Activated CD4-positive, alpha-beta T cell treated with anti-CD3 and anti-CD28 coated beads, Interleukin-2, Interleukin-6, amounts not matched to agents 100 ng/mL and 50 ng/mL, durations not matched to agents 16 hours and 8 hours (primary cell): ENCODE data around the gene ERCC3.
A peak's percentile ranks its signal among the peaks of the same experiment; 100 is the strongest.
"Not testable (repeated sequence)": the region's sequence is repeated elsewhere in the genome, so short reads cannot be mapped to it uniquely, and the experiment has no call there.

ENCODE experiments used
- DNase-seq: peaks from one replicate; pipeline ENCODE4 v3.0.0-alpha.2; 2020

The ERCC3 gene

DNA sequence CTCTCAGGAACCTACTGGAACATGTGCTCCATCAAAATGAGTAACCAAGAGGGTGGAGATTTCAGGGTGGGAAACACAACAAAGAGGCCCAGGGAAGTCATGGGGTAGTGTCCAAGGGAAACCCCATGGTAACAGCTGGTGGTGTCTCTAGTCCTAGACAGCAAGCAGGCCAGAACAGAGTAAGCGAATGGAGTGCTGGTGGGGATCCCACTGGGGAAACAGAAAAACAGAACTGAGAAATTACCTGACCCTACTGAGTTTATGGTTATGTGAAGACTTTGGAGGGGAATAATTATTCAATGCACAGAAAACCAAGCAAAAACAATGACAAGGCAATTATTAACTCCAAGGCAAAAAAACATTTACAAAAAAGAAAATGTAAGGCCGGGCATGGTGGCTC lies 16.9 kb downstream of the ERCC3 start:
- DNase-seq, result no peak

DNA sequence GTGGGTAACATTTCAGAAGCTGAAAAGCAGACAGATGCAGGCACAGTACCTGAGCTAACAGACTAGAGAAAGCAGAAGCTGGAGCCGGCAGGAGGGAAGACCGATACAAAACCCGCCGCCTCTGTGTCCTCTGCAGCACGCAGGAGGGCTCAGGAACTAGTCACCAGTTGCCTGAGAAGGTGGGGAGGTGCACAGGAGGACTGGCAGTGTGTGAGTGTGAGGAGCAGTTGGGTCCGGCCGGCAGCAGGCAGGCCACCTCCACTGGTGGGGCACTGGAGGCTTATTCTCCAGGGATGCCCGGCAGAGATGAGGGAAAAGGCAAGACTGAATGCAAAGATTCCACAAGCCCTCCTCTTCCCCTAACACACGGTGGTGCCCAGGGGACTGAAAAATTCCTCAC lies 18.2 kb downstream of the ERCC3 start:
- no peak for DNase-seq

DNA sequence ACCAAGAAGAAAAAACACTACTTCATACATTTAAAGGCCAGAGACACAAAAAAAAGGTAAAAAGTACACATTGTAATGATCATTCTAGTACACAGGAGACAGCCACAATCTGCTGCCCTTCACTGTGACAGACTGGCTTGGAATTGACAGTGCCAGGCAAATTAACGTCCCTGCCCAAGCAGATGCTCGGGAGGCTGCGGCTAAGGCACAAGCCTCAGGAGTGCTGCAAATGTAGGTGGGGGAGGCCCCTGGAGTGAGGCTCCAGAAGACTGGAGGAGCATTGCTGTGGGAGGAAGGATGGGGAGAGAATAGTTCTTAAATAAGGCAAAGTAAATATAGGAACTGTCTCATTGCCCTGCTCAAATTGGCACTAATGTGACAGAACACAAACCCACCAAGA lies 18.6 kb downstream of the ERCC3 start:
- no peak for DNase-seq

DNA sequence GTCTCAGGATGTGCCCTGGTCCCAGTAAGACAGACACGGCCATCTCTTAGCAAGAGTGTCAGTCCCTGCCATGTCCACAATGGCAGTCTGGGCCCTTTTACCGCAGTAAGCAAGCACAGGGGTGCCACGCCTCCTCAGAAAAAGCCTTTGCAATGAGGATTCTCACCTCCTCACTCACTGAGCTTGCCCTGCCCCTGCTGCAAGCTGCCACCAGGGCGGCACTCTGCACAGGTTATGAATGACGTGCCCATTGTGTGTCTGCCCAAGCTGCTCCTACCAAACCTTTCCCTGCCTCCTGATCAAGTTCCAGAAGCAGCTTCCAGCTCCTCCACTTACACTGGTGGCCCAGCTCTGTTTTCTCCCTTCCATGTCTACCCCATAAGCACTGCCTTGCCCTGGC lies 23.3 kb downstream of the ERCC3 start:
- peak; percentile 8 for DNase-seq

DNA sequence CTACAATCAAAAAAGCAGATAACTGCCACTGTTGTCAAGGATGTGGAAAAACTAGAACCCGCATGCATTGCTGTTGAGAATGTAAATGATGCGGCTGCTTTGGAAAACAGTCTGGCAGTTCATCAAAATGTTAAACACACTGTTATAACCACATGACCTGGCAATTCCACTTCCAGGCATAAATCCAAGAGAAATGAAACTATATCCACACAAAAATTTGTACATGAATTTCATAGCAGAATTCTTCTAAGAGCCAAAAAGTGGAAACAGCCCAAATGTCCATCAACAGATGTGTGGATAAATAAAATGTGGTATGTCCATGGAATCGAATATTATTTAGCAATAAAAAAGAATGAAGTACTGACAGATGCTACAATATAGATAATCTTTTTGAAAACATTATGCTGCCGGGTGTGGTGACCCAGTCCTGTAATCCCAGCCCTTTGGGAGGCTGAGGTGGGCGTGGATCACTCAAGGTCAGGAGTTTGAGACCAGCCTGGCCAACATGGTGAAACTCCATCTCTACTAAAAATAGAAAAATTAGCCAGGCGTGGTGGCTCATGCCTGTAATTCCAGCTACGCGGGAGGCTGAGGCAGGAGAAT lies 32.0 kb downstream of the ERCC3 start:
- no peak for DNase-seq

DNA sequence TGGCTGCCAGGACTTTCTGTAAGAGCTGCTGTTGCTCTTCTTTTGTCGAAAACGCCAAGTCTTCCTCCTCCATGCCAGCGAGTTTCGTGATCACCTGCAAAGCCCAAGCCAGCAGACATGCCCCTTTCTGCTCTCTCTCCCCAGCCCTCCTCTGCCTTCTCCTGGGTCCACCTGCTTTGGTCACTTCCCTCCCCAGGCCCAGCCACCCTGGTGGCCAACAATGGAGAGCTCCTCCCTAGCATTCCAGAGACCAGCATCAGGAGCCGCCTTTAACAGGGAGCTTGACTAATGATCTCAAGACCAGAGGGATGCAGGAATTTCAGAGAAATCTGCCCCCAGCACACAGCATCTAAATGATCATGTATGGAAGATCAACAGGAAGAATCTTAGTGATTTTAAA lies 34.6 kb downstream of the ERCC3 start:
- DNase-seq, result no peak

DNA sequence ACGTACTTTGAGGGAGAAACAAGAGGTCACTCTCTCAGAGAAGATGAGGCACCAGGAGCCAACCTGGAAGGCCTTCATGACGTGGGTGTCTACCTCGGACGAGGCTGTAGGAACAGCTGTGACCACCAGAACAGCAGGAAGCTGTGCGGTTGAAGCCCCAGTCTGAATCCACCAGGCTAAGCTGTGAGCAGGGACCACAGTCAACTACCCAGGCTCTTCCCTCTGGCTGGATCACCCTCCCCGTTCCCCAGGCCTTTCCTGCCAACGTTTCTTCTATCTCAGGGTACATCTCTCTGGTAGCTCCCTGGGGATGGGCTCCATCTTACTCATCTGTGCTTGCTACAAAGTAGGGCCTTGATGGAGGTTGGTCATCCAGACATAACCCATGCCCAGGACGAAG lies 37.1 kb downstream of the ERCC3 start:
- DNase-seq, result no peak

DNA sequence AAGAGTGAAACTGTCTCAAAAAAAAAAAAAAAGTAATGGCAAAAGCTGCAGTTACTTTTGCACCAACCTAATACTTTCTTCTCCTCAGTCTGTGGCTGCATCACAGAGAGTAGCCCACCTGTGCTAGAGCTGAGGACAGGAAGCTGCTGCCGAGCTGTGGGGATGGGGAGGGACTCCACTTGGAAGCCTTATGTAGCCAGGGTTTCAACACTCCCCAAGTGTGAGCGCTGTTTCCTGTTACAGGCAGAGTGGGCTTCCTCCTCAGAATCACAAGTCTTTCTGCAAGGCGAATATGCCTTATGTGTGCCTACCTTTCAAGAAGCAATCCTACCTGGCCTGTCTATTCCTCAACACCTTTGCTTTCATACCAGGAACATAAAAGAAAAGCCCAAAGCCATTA lies 37.6 kb downstream of the ERCC3 start:
- DNase-seq, result no peak

DNA sequence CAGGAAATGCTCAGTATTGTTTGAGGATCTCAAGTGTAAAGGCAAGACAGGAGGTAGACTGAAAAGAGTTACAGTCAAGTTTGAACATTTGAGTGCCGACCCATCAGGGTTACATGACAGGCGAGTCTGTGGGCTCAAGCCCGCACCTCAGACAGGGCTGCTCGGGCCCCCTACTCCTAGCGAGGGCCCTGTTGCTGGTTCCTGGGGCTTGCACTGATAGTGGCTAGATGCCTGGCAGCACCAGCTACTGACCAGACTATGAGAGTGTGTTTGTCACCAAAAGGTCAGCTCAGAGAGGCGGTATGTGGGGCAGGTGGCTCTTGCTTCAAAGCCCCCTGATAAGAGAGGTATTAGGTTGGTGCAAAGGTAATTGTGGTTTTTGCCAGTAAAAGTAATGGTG lies 38.2 kb downstream of the ERCC3 start:
- no peak for DNase-seq

DNA sequence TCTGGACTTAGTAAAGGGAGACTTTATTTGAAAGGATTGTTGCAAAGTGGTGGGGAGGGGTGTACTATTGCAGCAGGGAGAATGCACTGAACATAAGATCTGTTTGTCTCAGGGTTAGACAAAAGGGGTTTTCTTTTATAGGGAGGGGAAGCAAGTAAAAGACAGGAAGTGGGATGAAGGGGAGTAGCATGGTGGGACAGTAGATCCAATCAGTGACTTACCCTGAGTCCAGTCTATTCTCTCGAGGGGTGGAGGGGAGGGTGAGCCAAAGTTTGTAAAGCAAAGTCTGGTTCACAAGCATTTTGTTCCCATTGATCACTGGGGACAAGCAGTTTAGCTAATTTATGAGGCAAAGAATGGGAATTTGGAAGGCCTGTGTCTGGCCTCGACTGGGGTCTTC lies 38.8 kb downstream of the ERCC3 start:
- no peak for DNase-seq

DNA sequence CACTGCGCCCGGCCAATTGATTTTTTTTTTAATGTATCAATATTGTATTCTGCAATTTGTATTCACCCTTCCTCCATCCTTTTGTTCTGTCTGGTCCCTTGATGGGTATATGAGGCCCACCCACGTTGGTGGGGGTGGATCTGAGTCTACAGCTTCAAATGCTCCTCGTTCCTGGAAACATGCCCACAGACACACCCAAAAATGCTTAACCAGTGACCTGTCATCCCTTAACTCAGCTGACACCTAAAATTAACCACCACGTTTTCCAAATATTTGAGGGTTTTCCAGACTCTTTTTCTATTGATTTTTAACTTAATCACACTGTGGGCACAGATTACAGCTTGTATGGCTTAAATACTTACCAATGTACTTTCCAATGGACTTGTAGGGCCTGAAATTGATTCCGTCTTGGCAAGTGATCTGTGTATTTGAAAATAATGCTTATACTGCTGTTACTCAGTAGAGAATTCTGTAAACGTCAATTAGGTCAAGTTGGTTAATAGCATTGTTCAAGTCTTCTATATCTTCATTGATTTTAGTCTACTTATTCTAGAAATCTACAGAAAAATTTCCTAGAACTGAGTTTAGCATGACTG lies 39.5 kb downstream of the ERCC3 start:
- no peak for DNase-seq

DNA sequence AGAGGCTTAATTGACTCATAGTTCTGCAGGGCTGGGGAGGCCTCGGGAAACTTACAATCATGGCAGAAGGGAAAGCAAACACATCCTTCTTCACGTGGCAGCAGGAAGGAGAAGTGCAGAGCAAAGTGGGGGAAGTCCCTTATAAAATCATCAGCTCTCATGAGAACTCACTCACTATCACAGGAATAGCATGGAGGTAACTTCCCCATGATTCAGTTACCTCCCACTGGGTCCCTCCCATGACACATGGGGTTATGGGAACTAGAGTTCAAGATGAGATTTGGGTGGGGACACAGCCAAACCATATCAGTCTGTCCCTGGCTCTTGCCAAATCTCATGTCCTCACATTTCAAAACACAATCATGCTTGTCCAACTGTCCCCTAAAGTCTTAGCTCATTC lies 52.8 kb downstream of the ERCC3 start:
- not testable (repeated sequence) for DNase-seq

DNA sequence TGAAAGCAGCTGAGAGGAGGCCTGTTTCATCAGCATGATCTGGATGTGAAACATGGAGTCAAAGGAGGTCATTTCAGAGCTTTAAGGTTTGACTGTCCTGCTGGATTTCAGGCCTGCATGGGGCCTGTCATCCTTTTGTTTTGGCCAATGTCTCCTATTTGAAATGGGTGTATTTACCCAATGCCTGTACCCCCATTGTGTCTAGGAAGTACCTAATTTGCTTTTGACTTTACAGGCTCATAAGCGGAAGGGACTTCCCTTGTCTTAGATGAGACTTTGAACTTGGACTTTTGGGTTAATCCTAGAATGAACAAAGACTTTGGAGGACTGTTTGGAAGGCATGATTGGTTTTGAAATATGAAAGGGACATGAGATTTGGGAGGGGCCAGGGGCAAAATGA lies 54.5 kb downstream of the ERCC3 start:
- DNase-seq, result no peak

DNA sequence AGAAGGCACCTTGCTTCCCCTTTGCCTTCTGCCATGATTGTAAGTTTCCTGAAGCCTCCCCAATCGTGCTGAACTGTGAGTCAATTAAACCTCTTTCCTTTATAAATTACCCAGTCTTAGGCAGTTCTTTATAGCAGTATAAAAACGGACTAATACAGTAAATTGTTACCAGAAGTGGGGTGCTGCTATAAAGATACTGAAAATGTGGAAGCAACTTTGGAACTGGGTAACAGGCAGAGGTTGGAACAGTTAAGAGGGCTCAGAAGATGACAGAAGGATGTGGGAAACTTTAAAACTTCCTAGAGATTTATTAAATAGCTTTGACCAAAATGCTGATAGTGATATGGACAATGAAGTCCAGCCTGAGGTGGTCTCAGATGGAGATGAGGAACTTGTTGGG lies 56.2 kb downstream of the ERCC3 start:
- DNase-seq, result not testable (repeated sequence)

DNA sequence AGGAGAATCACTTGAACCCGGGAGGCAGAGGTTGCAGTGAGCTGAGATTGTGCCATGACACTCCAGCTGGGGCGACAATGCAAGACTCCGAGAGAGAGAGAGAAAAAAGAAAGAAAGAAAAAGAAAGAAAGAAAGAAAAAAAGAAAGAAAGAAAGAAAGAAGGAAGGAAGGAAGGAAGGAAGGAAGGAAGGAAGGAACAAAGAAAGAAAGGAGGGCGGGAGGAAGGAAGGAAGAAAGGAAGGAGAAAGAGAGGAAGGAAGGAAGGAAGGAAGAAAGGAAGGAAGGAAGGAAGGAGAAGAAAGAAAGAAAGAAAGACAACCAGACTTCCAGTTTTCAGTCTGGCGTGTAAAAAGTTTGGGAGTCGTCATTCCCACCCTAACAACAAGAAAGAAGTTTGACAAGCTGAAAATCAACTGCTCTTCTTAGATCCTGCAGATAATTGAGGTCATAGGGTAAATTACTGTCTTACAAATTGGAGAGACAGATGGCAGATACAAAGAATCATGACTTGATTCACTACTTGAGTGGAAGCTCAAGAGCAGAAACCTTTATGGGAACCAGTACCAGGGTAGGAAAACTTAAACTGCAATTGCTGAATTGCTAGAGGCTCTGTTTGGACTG lies 58.8 kb downstream of the ERCC3 start:
- DNase-seq, result no peak

DNA sequence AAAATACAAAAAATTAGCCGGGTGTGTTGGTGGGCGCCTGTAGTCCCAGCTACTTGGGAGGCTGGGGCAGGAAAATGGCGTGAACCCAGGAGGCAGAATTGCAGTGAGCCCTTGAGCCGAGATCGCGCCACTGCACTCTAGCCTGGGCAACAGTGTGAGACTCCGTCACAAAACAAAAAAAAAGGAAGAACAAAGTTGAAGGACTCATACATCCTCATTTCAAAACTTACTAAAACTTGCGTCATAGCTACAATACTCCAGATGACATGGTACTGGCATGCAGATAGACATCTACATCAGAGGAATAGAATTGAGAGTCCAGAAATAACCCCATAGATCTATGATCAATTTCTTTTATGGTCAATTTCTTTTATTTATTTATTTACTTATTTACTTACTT lies 60.2 kb downstream of the ERCC3 start:
- no peak for DNase-seq

DNA sequence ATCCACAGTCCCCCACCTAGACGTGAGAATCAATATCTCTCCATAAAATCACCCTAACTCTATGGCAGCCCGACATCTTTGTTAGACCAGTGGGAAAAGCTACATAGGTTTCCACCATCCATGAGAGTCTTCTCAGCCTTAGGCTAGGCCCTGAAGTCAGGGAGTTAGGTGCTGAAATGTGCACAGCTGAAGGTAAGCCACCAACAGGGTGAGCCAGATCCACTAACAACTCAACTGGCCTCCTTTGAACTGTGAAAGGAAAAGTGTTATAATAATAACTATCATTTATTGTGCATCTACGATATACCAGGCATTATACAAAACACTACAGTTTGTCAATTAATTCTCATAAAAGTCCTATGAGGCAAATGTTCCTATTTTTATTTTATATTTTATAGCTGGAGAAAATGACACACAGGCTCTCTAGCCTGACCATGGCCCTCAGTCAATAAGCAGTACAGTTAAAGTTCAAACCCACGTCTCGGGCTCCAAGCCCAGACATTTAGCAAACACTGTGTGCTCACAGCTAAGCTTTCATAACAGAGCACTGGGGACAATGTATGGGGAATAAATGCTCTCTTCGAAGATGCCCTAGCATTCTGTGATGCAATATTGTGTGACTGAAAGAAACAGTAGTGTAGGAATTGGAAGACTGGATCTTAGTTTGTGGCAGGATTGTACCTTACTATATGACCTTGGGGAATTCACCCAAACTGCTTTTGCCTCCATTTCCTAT lies 62.6 kb downstream of the ERCC3 start:
- no peak for DNase-seq

DNA sequence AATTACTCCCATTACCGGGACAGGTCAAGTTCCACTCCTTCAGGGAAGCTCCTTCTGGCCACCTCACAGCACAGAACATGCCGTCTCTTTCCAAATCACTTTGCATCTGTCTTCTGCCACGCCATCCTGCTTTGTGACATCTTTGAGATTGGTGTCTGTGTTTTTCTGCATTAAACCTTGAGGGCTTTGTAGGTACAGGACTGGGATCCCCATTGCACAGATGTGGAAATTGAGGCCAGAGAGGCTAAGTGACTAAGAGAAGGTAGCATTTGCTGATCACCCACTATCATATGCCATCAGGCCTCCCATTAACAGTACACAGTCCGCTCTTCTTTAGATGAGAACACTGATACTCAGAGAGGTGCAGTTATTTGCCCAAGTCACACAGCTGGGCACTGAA lies 64.4 kb downstream of the ERCC3 start:
- no peak for DNase-seq

DNA sequence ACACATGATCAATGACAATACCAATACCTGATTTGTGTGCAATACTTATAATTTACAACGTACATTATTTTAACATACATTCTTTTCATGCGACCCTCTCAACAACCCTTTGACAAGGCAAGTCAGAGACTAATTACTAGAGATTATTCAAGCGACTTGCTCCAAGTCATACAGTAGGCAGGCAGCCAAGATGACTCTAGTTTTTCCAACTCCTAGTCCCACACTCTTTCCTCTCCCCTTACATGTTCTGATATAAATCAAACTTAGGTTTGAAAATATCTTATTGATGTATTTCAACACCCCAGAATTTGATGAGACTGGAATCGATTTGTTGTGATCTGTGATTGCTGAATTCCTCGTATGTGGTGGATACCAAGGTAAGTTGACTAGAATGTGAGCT lies 65.8 kb downstream of the ERCC3 start:
- DNase-seq, result no peak

DNA sequence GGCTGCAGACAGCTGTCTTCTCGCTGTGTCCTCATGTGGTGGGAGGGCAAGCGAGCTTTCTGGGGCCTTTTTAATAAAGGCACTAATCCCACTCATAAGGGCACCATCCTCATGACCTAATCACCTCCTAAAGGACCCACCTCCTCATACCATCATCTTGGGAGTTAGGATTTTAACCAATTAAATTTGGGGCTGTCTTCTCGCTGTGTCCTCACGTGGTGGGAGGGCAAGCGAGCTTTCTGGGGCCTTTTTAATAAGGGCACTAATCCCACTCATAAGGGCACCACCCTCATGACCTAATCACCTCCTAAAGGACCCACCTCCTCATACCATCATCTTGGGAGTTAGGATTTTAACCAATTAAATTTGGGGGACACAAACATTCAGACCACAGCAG lies 66.7 kb downstream of the ERCC3 start:
- DNase-seq, result not testable (repeated sequence)

DNA sequence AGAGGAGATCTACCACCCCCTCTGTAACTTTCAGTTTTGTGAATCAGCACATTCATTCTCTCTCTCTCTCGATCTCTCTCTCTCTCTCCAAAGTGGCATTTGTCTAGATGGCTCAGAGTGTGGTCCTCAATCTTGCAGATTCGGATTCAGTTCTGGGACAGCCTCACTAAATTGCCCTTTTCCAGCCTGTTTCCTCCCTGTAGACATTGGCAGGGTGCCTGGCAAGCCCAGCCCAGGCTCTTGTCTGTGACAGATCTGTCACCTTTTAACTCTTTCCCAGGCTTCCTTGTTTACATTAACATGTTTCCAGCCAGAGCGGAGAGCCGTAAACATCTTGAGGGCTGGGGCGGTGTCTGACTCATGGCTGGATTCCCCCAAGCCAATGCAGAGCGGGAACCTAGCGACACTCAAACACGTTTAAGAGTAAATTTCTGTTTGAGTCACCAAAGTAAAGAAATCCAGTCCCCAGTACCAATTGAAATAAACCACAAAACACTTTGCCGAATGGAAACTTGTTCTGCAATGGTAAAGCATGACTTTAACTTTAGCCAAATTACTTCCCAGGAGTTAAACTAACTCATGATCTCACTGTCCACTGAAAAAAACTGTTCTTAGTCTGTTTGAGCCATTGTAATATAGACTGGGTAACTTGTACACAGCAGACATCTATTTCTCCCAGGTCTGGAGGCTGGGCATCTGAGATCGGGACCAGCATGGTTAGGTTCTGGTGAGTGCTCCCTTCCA lies 67.3 kb downstream of the ERCC3 start:
- peak; percentile 84 for DNase-seq

DNA sequence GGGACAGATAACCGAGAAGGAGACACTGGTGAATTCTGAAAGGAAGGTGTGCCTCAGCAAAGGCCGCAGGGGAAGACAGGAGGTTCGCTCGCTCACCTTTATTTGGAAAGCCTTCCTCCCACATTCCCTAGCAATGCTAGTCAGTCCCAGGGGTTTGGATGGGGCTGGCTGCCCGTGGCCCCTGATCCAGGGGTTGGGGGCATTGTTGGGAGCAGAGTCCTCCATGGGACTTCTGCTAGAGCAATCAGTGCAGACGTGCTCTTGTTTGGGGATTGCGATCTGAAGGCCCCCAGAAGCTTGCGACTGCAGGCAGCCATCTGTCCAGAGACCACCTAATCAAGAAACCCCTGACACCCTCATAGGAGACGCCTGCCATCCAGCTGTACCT lies 67.8 kb downstream of the ERCC3 start:
- no peak for DNase-seq

DNA sequence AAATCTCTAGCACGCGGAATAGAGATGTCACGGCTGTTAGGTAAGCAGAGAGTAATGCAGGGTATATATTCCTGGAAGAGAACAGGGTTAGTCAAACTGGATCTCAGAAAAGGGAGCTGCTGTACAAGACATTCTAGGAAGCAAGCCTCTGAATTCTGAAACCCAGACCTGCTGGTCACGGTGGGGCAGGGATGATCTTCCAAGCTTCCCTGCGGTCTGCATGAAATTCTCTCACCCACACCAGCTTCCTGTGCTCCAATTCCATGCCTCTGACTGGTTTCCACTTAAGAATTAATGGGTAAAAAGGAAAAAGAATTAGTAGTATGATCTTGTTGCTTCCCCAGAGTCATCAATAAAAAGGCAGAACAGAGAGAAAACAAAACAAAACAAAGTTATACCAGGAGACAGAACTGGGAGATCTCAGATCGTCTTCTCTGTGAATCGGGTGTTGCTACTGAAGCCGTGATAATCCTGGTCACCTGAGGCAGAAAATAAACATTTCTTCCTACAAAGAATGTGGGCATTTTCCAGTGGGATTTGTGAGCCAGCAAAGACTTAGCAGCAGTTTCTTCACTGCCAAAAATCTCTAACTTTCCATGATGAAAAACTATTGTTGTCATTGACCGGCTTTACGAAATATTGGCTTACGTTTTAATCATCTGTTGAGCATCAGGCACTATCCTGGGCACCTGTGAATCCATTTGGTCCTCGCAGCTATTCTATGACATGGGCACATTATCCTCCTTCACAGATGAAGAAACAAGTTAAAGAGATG lies 68.6 kb downstream of the ERCC3 start:
- DNase-seq, result no peak
